WTC11 (cell line): ENCODE results near the gene ALG8. TPM values are rescaled to one million over a fixed set of nuclear protein-coding genes. Genes with fewer than 3 reads are reported as not detected.

Experiments
- ATAC-seq: fragments of 200-7000 bp; cut with Tn5 transposase; 2 replicates; pipeline ENCODE4 v1.10.0; 2021; ENCODE audit warnings: mild to moderate bottlenecking, moderate library complexity
- CTCF ChIA-PET: fragments of 300-600 bp; sonication (Branson Sonifier 250); formaldehyde crosslinking; loops from one replicate; lab custom pipeline; 2021; ENCODE audit warnings: antibody characterized with exemption; lab: Charles Lee
- POLR2A ChIA-PET: fragments of 350-600 bp; sonication (Branson Sonifier 250); formaldehyde crosslinking; loops from one replicate; lab custom pipeline; 2021; ENCODE audit warnings: antibody characterized with exemption; lab: Charles Lee
- DNase-seq: peaks from one replicate; pipeline ENCODE4 v3.0.0; 2021; ENCODE audit warnings: low spot score
- H3K27ac Mint-ChIP-seq: 2 replicates; pipeline ENCODE4 v1.8.0; 2021; ENCODE audit warnings: mixed read lengths
- H3K27me3 Mint-ChIP-seq: 2 replicates; pipeline ENCODE4 v1.8.0; 2021; ENCODE audit warnings: low read depth, mild to moderate bottlenecking, moderate library complexity, mixed read lengths
- H3K36me3 Mint-ChIP-seq: 2 replicates; pipeline ENCODE4 v1.8.0; 2021; ENCODE audit warnings: mixed read lengths
- H3K4me1 Mint-ChIP-seq: 2 replicates; pipeline ENCODE4 v1.8.0; 2022; ENCODE audit warnings: mixed read lengths
- H3K4me3 Mint-ChIP-seq: 2 replicates; pipeline ENCODE4 v1.8.0; 2021; ENCODE audit warnings: mild to moderate bottlenecking, moderate library complexity, mixed read lengths
- H3K9me3 Mint-ChIP-seq: 2 replicates; pipeline ENCODE4 v1.8.0; 2021; ENCODE audit warnings: mixed read lengths
- ATF1 ChIP-seq: sonication (generic); formaldehyde crosslinking; IDR thresholded peaks from 2 replicates; pipeline ENCODE4 v1.8.1; 2023; ENCODE audit warnings: mild to moderate bottlenecking, moderate library complexity, missing genetic modification reagents
- CBFB ChIP-seq: sonication (generic); formaldehyde crosslinking; IDR thresholded peaks from 2 replicates; pipeline ENCODE4 v1.8.1; 2022; ENCODE audit warnings: mild to moderate bottlenecking, low read depth, missing genetic modification reagents
- CREB1 ChIP-seq: sonication (generic); formaldehyde crosslinking; IDR thresholded peaks from 2 replicates; pipeline ENCODE4 v1.8.0; 2023; ENCODE audit warnings: mild to moderate bottlenecking, missing genetic modification reagents
- FOXJ3 ChIP-seq: sonication (generic); formaldehyde crosslinking; IDR thresholded peaks from 2 replicates; pipeline ENCODE4 v1.9.0; 2021; ENCODE audit warnings: missing genetic modification reagents, mild to moderate bottlenecking, borderline replicate concordance
- FOXK1 ChIP-seq: sonication (generic); formaldehyde crosslinking; IDR thresholded peaks from 2 replicates; pipeline ENCODE4 v1.8.0; 2022; ENCODE audit warnings: mild to moderate bottlenecking, moderate library complexity, missing genetic modification reagents
- FOXP1 ChIP-seq: sonication (generic); formaldehyde crosslinking; IDR thresholded peaks from 2 replicates; pipeline ENCODE4 v1.8.0; 2022; ENCODE audit warnings: missing genetic modification reagents, mild to moderate bottlenecking, moderate library complexity, borderline replicate concordance
- KAT7 ChIP-seq: sonication (generic); formaldehyde crosslinking; IDR thresholded peaks from 2 replicates; pipeline ENCODE4 v1.8.1; 2023; ENCODE audit warnings: missing genetic modification reagents, mild to moderate bottlenecking, borderline replicate concordance
- SMAD3 ChIP-seq: sonication (generic); formaldehyde crosslinking; IDR thresholded peaks from 2 replicates; pipeline ENCODE4 v1.8.0; 2022; ENCODE audit warnings: missing genetic modification reagents, mild to moderate bottlenecking, borderline replicate concordance
- SMAD4 ChIP-seq: sonication (generic); formaldehyde crosslinking; IDR thresholded peaks from 2 replicates; pipeline ENCODE4 v1.8.0; 2022; ENCODE audit warnings: mild to moderate bottlenecking, missing genetic modification reagents
- TEAD1 ChIP-seq: sonication (generic); formaldehyde crosslinking; IDR thresholded peaks from 2 replicates; pipeline ENCODE4 v1.8.0; 2022; ENCODE audit warnings: mild to moderate bottlenecking, missing genetic modification reagents
- TP53 ChIP-seq: sonication (generic); formaldehyde crosslinking; IDR thresholded peaks from 2 replicates; pipeline ENCODE4 v1.8.1; 2023; ENCODE audit warnings: mild to moderate bottlenecking, missing genetic modification reagents
- ZNF219 ChIP-seq: sonication (generic); formaldehyde crosslinking; IDR thresholded peaks from 2 replicates; pipeline ENCODE4 v1.8.0; 2023; ENCODE audit warnings: missing genetic modification reagents, mild to moderate bottlenecking, borderline replicate concordance
- ZNF232 ChIP-seq: sonication (generic); formaldehyde crosslinking; IDR thresholded peaks from 2 replicates; pipeline ENCODE4 v1.8.0; 2022; ENCODE audit warnings: mild to moderate bottlenecking, missing genetic modification reagents
- ZNF416 ChIP-seq: fragments of 250-450 bp; sonication (Bioruptor Pico); IDR thresholded peaks from 2 replicates; pipeline ENCODE4 v1.9.0; 2021; ENCODE audit warnings: mild to moderate bottlenecking, inconsistent platforms
- total RNA-seq: library from RNA; stranded (reverse); gene quantifications from 3 replicates; pipeline ENCODE4 v1.2.3, GENCODE V29; 2021
- TF ChIP-seq, protein P1 (sequence below): sonication (generic); formaldehyde crosslinking; IDR thresholded peaks from 2 replicates; pipeline ENCODE4 v1.8.1; 2023; ENCODE audit warnings: mild to moderate bottlenecking, missing genetic modification reagents, borderline replicate concordance
- TF ChIP-seq, protein P2 (sequence below): sonication (generic); formaldehyde crosslinking; IDR thresholded peaks from 2 replicates; pipeline ENCODE4 v1.8.1; 2023; ENCODE audit warnings: mild to moderate bottlenecking, missing genetic modification reagents
- TF ChIP-seq, protein P3 (sequence below): sonication (generic); formaldehyde crosslinking; IDR thresholded peaks from 2 replicates; pipeline ENCODE4 v1.8.0; 2022; ENCODE audit warnings: mild to moderate bottlenecking, missing genetic modification reagents
- TF ChIP-seq, protein P4 (sequence below): sonication (generic); formaldehyde crosslinking; conservative IDR thresholded peaks from 2 replicates; pipeline ENCODE4 v1.8.1; 2023; ENCODE audit warnings: mild to moderate bottlenecking, low read depth, missing genetic modification reagents, moderate library complexity
- TF ChIP-seq, protein P5 (sequence below): sonication (generic); formaldehyde crosslinking; IDR thresholded peaks from 2 replicates; pipeline ENCODE4 v1.8.0; 2022; ENCODE audit warnings: missing genetic modification reagents

The ALG8 gene
- total RNA-seq, 1 experiment from 2014 or later, result 63.8 TPM

DNA sequence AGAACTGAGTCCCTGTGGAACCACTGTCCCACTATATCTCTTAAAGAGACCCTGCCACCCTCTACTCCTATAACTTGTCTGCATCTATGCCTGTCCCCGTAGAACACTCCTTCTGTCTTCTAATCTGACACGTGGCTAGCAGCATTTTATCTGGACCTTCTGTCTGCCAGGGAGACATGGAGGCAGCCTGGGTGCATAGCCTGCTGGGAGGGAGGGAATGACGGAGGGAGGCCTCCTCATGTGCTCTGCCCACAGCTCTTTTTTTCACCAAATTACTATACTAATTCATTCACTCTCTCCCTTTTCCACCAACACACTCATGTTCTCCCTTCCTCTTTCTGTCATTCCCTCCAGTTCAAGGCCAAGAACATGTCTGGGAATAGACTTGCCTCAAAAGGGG, 83.3 kb downstream of the ALG8 start (continued):
- TF ChIP-seq, protein P1, sequence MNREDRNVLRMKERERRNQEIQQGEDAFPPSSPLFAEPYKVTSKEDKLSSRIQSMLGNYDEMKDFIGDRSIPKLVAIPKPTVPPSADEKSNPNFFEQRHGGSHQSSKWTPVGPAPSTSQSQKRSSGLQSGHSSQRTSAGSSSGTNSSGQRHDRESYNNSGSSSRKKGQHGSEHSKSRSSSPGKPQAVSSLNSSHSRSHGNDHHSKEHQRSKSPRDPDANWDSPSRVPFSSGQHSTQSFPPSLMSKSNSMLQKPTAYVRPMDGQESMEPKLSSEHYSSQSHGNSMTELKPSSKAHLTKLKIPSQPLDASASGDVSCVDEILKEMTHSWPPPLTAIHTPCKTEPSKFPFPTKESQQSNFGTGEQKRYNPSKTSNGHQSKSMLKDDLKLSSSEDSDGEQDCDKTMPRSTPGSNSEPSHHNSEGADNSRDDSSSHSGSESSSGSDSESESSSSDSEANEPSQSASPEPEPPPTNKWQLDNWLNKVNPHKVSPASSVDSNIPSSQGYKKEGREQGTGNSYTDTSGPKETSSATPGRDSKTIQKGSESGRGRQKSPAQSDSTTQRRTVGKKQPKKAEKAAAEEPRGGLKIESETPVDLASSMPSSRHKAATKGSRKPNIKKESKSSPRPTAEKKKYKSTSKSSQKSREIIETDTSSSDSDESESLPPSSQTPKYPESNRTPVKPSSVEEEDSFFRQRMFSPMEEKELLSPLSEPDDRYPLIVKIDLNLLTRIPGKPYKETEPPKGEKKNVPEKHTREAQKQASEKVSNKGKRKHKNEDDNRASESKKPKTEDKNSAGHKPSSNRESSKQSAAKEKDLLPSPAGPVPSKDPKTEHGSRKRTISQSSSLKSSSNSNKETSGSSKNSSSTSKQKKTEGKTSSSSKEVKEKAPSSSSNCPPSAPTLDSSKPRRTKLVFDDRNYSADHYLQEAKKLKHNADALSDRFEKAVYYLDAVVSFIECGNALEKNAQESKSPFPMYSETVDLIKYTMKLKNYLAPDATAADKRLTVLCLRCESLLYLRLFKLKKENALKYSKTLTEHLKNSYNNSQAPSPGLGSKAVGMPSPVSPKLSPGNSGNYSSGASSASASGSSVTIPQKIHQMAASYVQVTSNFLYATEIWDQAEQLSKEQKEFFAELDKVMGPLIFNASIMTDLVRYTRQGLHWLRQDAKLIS (CRISPR knock-in tag), result no peak
- TF ChIP-seq CREB1 (CRISPR knock-in tag), result no peak

DNA sequence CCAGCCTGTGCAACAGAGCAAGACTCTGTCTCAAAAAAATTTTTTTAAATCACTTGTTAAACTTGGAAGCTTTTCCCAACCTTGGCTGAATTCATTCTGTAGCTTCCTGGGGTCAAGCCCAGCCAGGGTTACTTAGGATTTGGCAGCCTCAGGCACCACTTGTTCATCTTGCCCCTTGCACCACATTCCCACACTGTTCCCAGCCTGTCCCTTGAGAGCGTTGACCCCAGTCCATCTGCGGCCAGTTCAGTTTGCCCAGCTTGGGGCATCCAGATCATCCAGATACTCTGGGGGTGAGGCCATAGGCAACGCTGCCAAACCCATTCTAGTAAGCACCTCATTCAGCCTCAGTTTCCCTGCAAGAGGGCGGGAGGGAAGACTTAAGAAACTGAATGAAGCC, 84.5 kb downstream of the ALG8 start:
- CTCF ChIA-PET, result interaction anchor here (3.2 kb wide), 1 partner anchor 9 kb away, joined by 12 read pairs; no protein-coding TSS in a partner anchor
- H3K27me3 Mint-ChIP-seq, result no peaks in the 10 kb centered on the region
- no peaks in the 10 kb centered on the region for H3K9me3 Mint-ChIP-seq
- no peaks in the 10 kb centered on the region for H3K36me3 Mint-ChIP-seq
- ATAC-seq (no peak), DNase-seq (no peak)
- POLR2A ChIA-PET, result no interaction called here
- no peak overlapping the region for H3K27ac Mint-ChIP-seq
- no peak overlapping the region for H3K4me3 Mint-ChIP-seq
- peaks cover 12% of the 10 kb centered on the region for H3K4me1 Mint-ChIP-seq
- TF ChIP-seq, protein P2, sequence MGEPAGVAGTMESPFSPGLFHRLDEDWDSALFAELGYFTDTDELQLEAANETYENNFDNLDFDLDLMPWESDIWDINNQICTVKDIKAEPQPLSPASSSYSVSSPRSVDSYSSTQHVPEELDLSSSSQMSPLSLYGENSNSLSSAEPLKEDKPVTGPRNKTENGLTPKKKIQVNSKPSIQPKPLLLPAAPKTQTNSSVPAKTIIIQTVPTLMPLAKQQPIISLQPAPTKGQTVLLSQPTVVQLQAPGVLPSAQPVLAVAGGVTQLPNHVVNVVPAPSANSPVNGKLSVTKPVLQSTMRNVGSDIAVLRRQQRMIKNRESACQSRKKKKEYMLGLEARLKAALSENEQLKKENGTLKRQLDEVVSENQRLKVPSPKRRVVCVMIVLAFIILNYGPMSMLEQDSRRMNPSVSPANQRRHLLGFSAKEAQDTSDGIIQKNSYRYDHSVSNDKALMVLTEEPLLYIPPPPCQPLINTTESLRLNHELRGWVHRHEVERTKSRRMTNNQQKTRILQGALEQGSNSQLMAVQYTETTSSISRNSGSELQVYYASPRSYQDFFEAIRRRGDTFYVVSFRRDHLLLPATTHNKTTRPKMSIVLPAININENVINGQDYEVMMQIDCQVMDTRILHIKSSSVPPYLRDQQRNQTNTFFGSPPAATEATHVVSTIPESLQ, result no peak
- TF ChIP-seq FOXK1 (CRISPR knock-in tag), result no peak
- no peak for TF ChIP-seq ATF1 (CRISPR knock-in tag)
- TF ChIP-seq, protein P3, sequence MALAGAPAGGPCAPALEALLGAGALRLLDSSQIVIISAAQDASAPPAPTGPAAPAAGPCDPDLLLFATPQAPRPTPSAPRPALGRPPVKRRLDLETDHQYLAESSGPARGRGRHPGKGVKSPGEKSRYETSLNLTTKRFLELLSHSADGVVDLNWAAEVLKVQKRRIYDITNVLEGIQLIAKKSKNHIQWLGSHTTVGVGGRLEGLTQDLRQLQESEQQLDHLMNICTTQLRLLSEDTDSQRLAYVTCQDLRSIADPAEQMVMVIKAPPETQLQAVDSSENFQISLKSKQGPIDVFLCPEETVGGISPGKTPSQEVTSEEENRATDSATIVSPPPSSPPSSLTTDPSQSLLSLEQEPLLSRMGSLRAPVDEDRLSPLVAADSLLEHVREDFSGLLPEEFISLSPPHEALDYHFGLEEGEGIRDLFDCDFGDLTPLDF (CRISPR knock-in tag), result no peak
- TF ChIP-seq KAT7 (CRISPR knock-in tag), result no peak
- TF ChIP-seq ZNF232 (CRISPR knock-in tag), result no peak
- TF ChIP-seq TEAD1 (CRISPR knock-in tag), result no peak
- TF ChIP-seq, protein P4, sequence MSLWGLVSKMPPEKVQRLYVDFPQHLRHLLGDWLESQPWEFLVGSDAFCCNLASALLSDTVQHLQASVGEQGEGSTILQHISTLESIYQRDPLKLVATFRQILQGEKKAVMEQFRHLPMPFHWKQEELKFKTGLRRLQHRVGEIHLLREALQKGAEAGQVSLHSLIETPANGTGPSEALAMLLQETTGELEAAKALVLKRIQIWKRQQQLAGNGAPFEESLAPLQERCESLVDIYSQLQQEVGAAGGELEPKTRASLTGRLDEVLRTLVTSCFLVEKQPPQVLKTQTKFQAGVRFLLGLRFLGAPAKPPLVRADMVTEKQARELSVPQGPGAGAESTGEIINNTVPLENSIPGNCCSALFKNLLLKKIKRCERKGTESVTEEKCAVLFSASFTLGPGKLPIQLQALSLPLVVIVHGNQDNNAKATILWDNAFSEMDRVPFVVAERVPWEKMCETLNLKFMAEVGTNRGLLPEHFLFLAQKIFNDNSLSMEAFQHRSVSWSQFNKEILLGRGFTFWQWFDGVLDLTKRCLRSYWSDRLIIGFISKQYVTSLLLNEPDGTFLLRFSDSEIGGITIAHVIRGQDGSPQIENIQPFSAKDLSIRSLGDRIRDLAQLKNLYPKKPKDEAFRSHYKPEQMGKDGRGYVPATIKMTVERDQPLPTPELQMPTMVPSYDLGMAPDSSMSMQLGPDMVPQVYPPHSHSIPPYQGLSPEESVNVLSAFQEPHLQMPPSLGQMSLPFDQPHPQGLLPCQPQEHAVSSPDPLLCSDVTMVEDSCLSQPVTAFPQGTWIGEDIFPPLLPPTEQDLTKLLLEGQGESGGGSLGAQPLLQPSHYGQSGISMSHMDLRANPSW, result no peak
- TF ChIP-seq CBFB (CRISPR knock-in tag), result no peak
- no peak for TF ChIP-seq ZNF219 (CRISPR knock-in tag)
- TF ChIP-seq FOXP1 (CRISPR knock-in tag), result no peak
- TF ChIP-seq FOXJ3 (CRISPR knock-in tag), result no peak
- no peak for TF ChIP-seq TP53
- no peak for TF ChIP-seq SMAD3 (CRISPR knock-in tag)
- TF ChIP-seq SMAD4 (CRISPR knock-in tag), result no peak
- TF ChIP-seq, protein P5, sequence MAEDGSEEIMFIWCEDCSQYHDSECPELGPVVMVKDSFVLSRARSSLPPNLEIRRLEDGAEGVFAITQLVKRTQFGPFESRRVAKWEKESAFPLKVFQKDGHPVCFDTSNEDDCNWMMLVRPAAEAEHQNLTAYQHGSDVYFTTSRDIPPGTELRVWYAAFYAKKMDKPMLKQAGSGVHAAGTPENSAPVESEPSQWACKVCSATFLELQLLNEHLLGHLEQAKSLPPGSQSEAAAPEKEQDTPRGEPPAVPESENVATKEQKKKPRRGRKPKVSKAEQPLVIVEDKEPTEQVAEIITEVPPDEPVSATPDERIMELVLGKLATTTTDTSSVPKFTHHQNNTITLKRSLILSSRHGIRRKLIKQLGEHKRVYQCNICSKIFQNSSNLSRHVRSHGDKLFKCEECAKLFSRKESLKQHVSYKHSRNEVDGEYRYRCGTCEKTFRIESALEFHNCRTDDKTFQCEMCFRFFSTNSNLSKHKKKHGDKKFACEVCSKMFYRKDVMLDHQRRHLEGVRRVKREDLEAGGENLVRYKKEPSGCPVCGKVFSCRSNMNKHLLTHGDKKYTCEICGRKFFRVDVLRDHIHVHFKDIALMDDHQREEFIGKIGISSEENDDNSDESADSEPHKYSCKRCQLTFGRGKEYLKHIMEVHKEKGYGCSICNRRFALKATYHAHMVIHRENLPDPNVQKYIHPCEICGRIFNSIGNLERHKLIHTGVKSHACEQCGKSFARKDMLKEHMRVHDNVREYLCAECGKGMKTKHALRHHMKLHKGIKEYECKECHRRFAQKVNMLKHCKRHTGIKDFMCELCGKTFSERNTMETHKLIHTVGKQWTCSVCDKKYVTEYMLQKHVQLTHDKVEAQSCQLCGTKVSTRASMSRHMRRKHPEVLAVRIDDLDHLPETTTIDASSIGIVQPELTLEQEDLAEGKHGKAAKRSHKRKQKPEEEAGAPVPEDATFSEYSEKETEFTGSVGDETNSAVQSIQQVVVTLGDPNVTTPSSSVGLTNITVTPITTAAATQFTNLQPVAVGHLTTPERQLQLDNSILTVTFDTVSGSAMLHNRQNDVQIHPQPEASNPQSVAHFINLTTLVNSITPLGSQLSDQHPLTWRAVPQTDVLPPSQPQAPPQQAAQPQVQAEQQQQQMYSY, result no peak
- no peak for TF ChIP-seq ZNF416
